ENCODE data around the gene RANBP1.

DNA sequence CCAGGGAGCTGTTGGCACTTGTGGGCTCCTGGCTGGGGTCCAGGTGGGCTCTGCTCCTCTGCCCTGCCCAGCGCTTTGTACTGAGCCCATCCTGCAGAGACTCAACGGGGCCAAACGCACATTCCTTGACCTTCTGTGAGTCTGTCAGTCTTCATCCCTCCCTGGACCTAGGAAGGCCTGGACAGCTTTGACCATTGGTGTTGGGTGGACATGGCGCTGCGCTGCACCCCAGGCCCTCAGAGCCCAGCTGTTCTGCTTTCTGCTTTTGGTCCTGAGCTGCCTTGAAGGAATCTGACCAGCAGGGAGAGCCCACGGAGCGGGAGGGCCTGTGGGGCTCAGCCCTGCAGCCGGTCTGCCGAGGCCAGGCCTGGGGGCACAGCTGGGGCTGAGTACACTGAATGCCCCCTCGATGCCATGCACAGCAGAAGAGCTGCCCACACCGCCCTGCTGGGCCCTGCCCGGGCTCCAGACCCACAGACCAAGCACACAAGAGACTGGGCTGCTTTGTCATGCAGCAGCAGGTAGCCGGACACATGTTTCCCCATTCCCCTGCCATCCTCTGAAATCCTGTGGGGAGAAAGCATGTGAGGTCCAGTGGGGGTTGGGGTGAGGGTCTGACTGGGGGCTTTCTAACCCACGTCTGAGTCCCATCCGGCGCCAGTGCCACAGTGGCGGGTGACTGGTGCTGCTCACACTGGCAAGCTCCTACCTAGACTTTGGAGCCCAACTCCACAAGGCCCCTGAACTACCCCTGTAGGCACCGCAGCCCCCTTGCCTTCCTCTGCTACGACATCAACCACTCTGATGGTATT, 59.1 kb downstream of the RANBP1 start:
- TF ChIP-seq FOXK2 (IDR thresholded peaks at IDR 0.05) (no peak), HDGF (IDR thresholded peaks at IDR 0.05; ENCODE audit: borderline replicate concordance) (no peak), FOXM1 (IDR thresholded peaks at IDR 0.05; ENCODE audit: borderline replicate concordance) (no peak)

Measured in HEK293T (cell line).